Right cardiac atrium (tissue), 5 donors: ENCODE results near the gene TEAD4. TPM values are rescaled to one million over a fixed set of nuclear protein-coding genes. Genes with fewer than 3 reads are reported as not detected.

Source experiments
- ATAC-seq, 2 donors: fragments of 200-7000 bp; cut with Tn5 transposase; one replicate each; pipeline versions ENCODE4 v1.8.0 to v1.9.1; 2020; ENCODE audit warnings: moderate library complexity in 2 of 2, mild to moderate bottlenecking in 1 of 2
- DNase-seq, 3 donors: peaks; one replicate each; pipeline ENCODE4 v3.0.0-alpha.2; 2020
- H3K27ac ChIP-seq: one replicate; pipeline ENCODE4 v1.5.1; 2013; ENCODE audit warnings: mild to moderate bottlenecking, low read length, control low read depth, moderate library complexity
- H3K27me3 ChIP-seq: one replicate; pipeline ENCODE4 v1.6.1; 2013; ENCODE audit not compliant: control insufficient read depth, insufficient read depth
- H3K4me1 ChIP-seq: one replicate; pipeline ENCODE4 v1.6.1; 2013; ENCODE audit warnings: low read length; ENCODE audit not compliant: control insufficient read depth, insufficient read depth
- H3K4me3 ChIP-seq: one replicate; pipeline ENCODE4 v1.5.1; 2013; ENCODE audit warnings: low read length, control low read depth
- H3K9me3 ChIP-seq: one replicate; pipeline ENCODE4 v1.6.1; 2013; ENCODE audit warnings: low read length; ENCODE audit not compliant: control insufficient read depth
- WGBS: extraction: QIAGEN DNeasy Blood & Tissue Kit; methylation state at CpG from one replicate; pipeline ENCODE4 v1.1.7; 2013; 5-methylcytosine and 5-hydroxymethylcytosine counted together
- intact Hi-C, 4 donors: fragments of 100-400 bp; cut with DNase I; formaldehyde crosslinking; loops; one replicate each; pipeline versions ENCODE4 v1.11.0 to v1.14.0; 2022 to 2023
- long read RNA-seq, 4 donors: library from polyadenylated mRNA; unstranded; transcript quantifications; one replicate each; pipeline ENCODE4 v2.0.0, GENCODE V29; 2020 to 2021
- polyA plus RNA-seq: library from polyadenylated mRNA; stranded (reverse); fragments of 200-250 nt; gene quantifications from one replicate; pipeline ENCODE4 v1.2.3, GENCODE V29; 2013
- total RNA-seq, 4 donors: library from RNA; stranded (reverse); fragmentation: NEBNext Ultra II Directional; extraction: Animal tissue kit (Norgen Biotek cat#: 25700); gene quantifications; one replicate each; pipeline ENCODE4 v1.2.1, GENCODE V29; 2021
- donor health status: healthy with polysubstance abuse.
- donor health status: DM: no; HTN: yes; CAD: no.
- donor health status: DM: no; HTN: no; CAD: no.
- donor health status: DM: no; HTN: yes; CAD: no; lungs with severe emphysema.
- donor health status: DM: yes; HTN: yes; CAD: no.

Gene TEAD4
- total RNA-seq, result 10 to 100 TPM; 11.1 to 22.9 (median 11.8) TPM
- 9.6 TPM for polyA plus RNA-seq
- long read RNA-seq, donor 1, partial matches to known transcripts, result 6 of 12 reads
- long read RNA-seq, donor 1, other reads (novel, unspliced or antisense), result 4 of 12 reads
- long read RNA-seq, donor 2, partial matches to known transcripts, result 13 of 21 reads
- long read RNA-seq, donor 2, other reads (novel, unspliced or antisense), result 1 of 21 reads
- long read RNA-seq, donor 3, transcript TEAD4-202 (13 exons, 1,690 nt), result major isoform, 9 of 82 reads
- long read RNA-seq, donor 3, partial matches to known transcripts, result 49 of 82 reads
- long read RNA-seq, donor 3, other reads (novel, unspliced or antisense), result 23 of 82 reads
- long read RNA-seq, donor 4, partial matches to known transcripts, result 9 of 14 reads
- long read RNA-seq, donor 4, other reads (novel, unspliced or antisense), result 3 of 14 reads

DNA sequence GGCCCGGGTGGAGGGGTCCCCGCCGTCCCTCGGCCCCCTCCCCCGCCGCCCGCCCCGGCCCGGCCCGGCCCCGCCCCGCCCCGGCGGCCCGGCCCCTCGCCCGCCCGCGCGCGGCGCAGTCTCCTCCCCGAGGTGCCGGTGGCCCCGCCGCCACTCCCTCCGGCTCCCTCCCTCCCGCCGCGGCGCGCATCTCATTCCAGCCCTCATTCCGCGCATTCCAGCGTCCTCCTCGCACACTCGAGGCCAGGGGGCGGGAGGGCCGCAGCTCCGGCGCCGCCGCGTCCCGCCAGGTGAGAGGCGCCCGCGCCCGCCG lies at the start of gene TEAD4:
Gene TEAD4 (plus strand): TSS at position 206 of the 313 bp plus-strand sequence.
- intact Hi-C loops, result no loop called here

GRCh38 chr12:2912216-2912575 lies 47.0 kb upstream of the TEAD4 start:
- Histone ChIP-seq H3K27me3 (no peaks in the 10 kb centered on the region), H3K4me1 (no peaks in the 10 kb centered on the region), H3K9me3 (no peaks in the 10 kb centered on the region), H3K27ac (no peak overlapping the region), H3K4me3 (no peak overlapping the region)
- intact Hi-C loops, result no loop called here
- 97% methylated on average over 3 of the region's 3 CpGs for WGBS
- no peak for DNase-seq
- ATAC-seq, result no peak

More for the DNA sequence above, at the start of gene TEAD4:
- Histone ChIP-seq H3K9me3 (no peaks in the 10 kb centered on the region), H3K27me3 (no peaks in the 10 kb centered on the region), H3K4me1 (peaks cover 8% of the 10 kb centered on the region), H3K4me3 (peak within 1 kb of the TSS; percentile 72), H3K27ac (peak within 1 kb of the TSS; percentile 82)
- peak; percentile 44 to 76 for ATAC-seq
- peak; percentile 77 to 88 (median 84) for DNase-seq
- under 1% methylated on average over 50 of the region's 50 CpGs for WGBS

DNA sequence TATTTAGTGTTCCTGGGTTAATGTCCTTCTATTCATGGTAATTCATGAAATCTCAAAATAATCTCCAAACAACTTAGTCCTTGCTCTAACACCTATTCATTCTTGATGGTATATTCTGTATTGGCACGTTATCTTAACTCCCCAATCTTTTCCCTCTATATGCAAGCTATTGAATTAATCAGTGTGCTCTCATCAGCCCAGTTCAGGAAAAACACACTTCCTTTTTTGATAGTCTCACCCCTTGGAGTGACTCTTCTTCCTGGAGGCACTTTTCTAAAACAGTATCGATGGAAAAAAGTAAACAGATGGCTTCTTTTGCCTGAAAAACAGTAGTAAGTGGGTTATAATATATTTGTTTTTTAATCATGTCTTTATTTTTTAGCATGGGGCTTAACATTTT lies 39.9 kb upstream of the TEAD4 start:
- no peaks in the 10 kb centered on the region for H3K27me3 ChIP-seq
- DNase-seq (no peak), ATAC-seq (no peak)
- no peaks in the 10 kb centered on the region for H3K4me1 ChIP-seq
- H3K4me3 ChIP-seq, result no peak overlapping the region
- intact Hi-C loops, result no loop called here
- WGBS, result 65% methylated on average over 2 of the region's 2 CpGs
- no peak overlapping the region for H3K27ac ChIP-seq
- no peaks in the 10 kb centered on the region for H3K9me3 ChIP-seq

GRCh38 chr12:2922329-2922728 lies 36.9 kb upstream of the TEAD4 start:
- intact Hi-C loops, result no loop called here
- H3K27ac ChIP-seq, result no peak overlapping the region
- DNase-seq, result no peak
- H3K9me3 ChIP-seq, result no peaks in the 10 kb centered on the region
- 97% methylated on average over 2 of the region's 2 CpGs for WGBS
- no peaks in the 10 kb centered on the region for H3K27me3 ChIP-seq
- ATAC-seq, result no peak
- no peaks in the 10 kb centered on the region for H3K4me1 ChIP-seq
- H3K4me3 ChIP-seq, result no peak overlapping the region

DNA sequence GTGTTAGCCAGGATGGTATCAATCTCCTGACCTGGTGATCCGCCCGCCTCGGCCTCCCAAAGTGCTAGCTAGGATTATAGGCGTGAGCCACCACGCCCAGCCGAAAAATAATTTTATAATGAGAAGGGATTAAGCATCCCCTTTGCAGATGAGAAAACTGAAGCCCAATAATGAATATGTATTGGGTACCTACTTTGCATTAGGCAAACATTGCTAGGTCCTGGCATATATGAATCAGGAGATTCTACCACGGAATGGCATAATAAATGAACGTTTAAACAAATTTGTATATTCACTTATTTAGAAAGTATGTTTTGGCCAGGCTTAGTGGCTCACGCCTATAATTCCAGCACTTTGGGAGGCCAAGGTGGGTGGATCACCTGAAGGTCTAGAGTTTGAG lies 36.1 kb upstream of the TEAD4 start:
- no peak for ATAC-seq
- H3K9me3 ChIP-seq, result no peaks in the 10 kb centered on the region

DNA sequence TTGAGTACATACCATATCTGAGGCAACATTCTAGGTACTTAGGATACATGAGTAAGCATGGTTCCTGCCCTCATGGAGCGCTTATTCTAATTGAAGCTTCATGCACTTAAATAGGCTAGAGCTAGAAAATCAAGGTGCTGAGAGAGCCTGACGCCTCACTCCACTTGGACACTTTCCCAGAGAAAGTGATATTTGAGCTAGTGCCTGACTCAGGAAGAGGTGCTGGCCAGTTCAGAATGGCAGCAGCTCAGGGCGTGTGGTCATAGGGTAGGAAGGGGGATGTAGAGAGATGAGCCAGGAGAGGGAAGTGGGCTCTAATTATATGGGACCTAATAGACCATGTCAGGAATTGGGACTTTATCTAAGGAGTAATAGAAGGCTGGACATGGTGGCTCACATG lies 35.2 kb upstream of the TEAD4 start:
- Histone ChIP-seq H3K9me3 (no peaks in the 10 kb centered on the region), H3K27me3 (no peaks in the 10 kb centered on the region), H3K4me1 (no peaks in the 10 kb centered on the region), H3K27ac (no peak overlapping the region), H3K4me3 (no peak overlapping the region)
- ATAC-seq (peak; percentile 61 to 74), DNase-seq (no peak)
- WGBS, result 68% methylated on average over 3 of the region's 3 CpGs
- intact Hi-C loops, result no loop called here

More for the DNA sequence above, 36.1 kb upstream of the TEAD4 start:
- Histone ChIP-seq H3K27me3 (no peaks in the 10 kb centered on the region), H3K4me3 (no peak overlapping the region), H3K4me1 (no peaks in the 10 kb centered on the region), H3K27ac (no peak overlapping the region)
- intact Hi-C loops, result no loop called here
- DNase-seq, result no peak
- WGBS, result 98% methylated on average over 9 of the region's 9 CpGs

- no peaks in the 10 kb centered on the region for H3K9me3 ChIP-seq
- no peaks in the 10 kb centered on the region for H3K4me1 ChIP-seq
- H3K27me3 ChIP-seq, result no peaks in the 10 kb centered on the region
- H3K27ac ChIP-seq, result no peak overlapping the region
- ATAC-seq (peak in 1 of 2 donors; percentile 32), DNase-seq (no peak)
- 81% methylated on average over 6 of the region's 6 CpGs for WGBS
- intact Hi-C loops, result no loop called here
- no peak overlapping the region for H3K4me3 ChIP-seq
Observed at GRCh38 chr12:2925322-2925995, 33.7 kb upstream of the TEAD4 start.

DNA sequence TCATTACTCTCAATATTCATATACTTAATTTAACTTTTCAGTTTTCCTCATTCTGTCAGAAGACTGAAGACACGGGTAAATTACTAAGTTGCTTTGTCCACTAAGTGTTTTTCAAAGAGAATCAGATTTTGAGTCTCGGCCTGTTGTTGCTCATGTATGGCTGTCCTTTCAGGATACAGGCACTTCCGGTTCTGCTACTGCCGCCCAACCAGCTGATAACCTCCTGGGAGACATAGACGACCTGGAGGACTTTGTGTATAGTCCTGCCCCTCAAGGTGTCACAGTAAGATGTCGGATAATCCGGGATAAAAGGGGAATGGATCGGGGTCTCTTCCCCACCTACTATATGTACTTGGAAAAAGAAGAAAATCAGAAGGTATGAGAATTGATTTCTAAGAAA lies 28.3 kb upstream of the TEAD4 start:
- no peaks in the 10 kb centered on the region for H3K27me3 ChIP-seq
- intact Hi-C loops, result no loop called here
- no peak for DNase-seq
- no peak overlapping the region for H3K27ac ChIP-seq
- no peak overlapping the region for H3K4me3 ChIP-seq
- no peaks in the 10 kb centered on the region for H3K9me3 ChIP-seq
- peak; percentile 38 to 81 for ATAC-seq
- no peaks in the 10 kb centered on the region for H3K4me1 ChIP-seq
- 55% methylated on average over 8 of the region's 8 CpGs for WGBS

DNA sequence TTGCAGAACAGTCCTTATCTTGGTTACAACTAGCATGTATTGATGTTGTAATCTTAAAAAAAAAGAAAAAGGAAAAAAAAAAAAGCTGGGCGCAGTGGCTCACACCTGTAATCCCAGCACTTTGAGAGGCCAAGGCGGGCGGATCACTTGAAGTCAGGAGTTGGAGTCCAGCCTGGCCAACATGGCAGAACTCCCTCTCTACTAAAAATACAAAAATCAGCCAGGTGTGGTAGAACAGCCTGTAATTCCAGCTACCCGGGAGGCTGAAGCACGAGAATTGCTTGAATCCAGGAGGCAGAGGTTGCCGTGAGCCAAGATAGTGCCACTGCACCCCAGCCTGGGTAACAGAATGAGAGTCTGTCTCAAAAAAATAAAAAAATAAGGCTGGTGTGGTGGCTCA lies 25.6 kb upstream of the TEAD4 start:
- ATAC-seq, result no peak
- no peak overlapping the region for H3K4me3 ChIP-seq
- no peaks in the 10 kb centered on the region for H3K27me3 ChIP-seq
- no peak for DNase-seq
- H3K4me1 ChIP-seq, result no peaks in the 10 kb centered on the region
- H3K27ac ChIP-seq, result no peak overlapping the region
- intact Hi-C loops, result no loop called here
- no peaks in the 10 kb centered on the region for H3K9me3 ChIP-seq
- WGBS, result 97% methylated on average over 6 of the region's 6 CpGs

DNA sequence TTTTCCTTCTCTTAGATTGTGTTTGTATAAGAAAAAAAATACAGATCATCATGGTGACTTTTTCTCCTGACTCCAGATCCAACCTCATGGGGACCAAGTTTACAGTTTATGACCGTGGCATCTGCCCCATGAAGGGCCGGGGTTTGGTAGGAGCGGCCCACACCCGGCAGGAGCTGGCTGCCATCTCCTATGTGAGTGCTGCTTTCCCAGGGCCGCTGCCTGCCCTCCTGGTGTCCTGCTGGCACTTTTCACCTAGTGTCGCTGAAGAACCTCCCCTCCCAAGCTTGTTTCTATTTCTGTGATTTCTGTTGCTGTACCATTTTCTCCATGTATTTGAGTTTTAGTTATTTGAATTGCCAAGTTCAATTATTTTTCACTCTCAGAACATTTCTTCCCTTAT lies 24.8 kb upstream of the TEAD4 start:
- Histone ChIP-seq H3K4me3 (no peak overlapping the region), H3K4me1 (no peaks in the 10 kb centered on the region), H3K27ac (no peak overlapping the region), H3K9me3 (no peaks in the 10 kb centered on the region), H3K27me3 (no peaks in the 10 kb centered on the region)
- peak in 1 of 2 donors; percentile 56 for ATAC-seq
- intact Hi-C loops, result no loop called here
- DNase-seq, result no peak
- 69% methylated on average over 6 of the region's 6 CpGs for WGBS

- Histone ChIP-seq H3K27ac (no peak overlapping the region), H3K9me3 (no peaks in the 10 kb centered on the region), H3K4me3 (no peak overlapping the region), H3K27me3 (no peaks in the 10 kb centered on the region), H3K4me1 (no peaks in the 10 kb centered on the region)
- intact Hi-C loops, result no loop called here
- ATAC-seq (no peak), DNase-seq (no peak)
- WGBS, result 97% methylated on average over 11 of the region's 11 CpGs
Observed at GRCh38 chr12:2936301-2936700, 22.9 kb upstream of the TEAD4 start.
